Right lobe of liver (tissue), 4 donors: ENCODE results near the gene CACNA1C.

Experiments used
- CTCF ChIP-seq, 4 donors: fragments of 200-600 bp in 3 of 4; fragments of 450-650 bp in 1 of 4; IDR thresholded peaks; one replicate each; pipeline versions ENCODE4 v1.5.1 to v1.8.0; 2016 to 2022; ENCODE audit warnings: antibody characterized with exemption in 4 of 4, mild to moderate bottlenecking in 2 of 4
- POLR2A ChIP-seq: fragments of 450-650 bp; IDR thresholded peaks from one replicate; pipeline ENCODE4 v1.6.1; 2017; ENCODE audit warnings: antibody characterized with exemption, mild to moderate bottlenecking
- donor health status: DM: no; HTN: no; CAD: no.
- donor health status: DM: no; HTN: no; CAD: no.
- donor health status: DM: no; HTN: yes; CAD: no.

DNA sequence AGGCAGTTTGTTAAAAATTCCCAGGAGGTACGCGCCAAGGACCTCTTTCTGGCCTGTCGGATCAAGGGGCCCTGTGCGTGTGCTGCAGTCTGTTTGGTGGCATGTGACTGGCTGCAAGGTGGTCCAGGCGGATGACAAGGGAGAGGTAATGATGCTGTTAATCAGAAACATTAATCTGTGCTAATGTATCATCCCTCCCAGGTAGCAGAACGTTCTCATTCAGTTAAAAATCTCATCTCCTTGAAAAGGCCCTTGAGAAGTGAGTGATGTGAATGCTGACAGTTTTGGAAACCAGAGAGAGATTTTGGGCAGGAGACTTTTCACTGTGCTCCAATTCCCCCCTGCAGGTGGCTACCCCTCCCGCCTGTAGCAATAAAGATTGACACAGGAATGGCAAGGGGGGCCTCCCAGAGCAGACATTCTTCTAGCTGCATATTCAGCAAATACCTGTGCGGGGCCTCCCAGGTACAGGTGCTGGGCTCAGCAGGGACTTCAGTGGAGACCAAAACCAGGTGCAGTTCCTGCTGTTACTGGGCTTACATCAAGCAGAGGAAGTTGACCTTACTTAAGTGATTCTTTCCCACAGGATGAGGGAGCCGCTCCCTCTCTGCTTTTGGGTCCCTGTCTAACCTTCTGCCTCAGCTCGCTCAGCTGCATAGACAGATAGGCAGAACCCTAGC, 364.8 kb downstream of the CACNA1C start:
- no peak for TF ChIP-seq CTCF (IDR thresholded peaks at IDR 0.05)
- no peak for TF ChIP-seq POLR2A
